Endodermal cell (in vitro differentiated cells): ENCODE measurements around the gene PRRG2. TPM values are rescaled to one million over a fixed set of nuclear protein-coding genes. Genes with fewer than 3 reads are reported as not detected.

Experiments
- DNase-seq: peaks from one replicate; pipeline ENCODE4 v3.0.0-alpha.2; 2017
- H3K27ac ChIP-seq: 2 replicates; pipeline ENCODE4 v1.5.1; 2013; ENCODE audit warnings: mild to moderate bottlenecking, low read depth, low read length, moderate library complexity
- H3K27me3 ChIP-seq: 2 replicates; pipeline ENCODE4 v1.6.1; 2013; ENCODE audit warnings: mild to moderate bottlenecking, low read length, moderate library complexity; ENCODE audit not compliant: insufficient read depth, control insufficient read depth, poor library complexity, severe bottlenecking
- H3K36me3 ChIP-seq: 2 replicates; pipeline ENCODE4 v1.7.0; 2013; ENCODE audit warnings: mild to moderate bottlenecking, low read length, moderate library complexity; ENCODE audit not compliant: control insufficient read depth, insufficient read depth
- H3K4me1 ChIP-seq: one replicate; pipeline ENCODE4 v1.7.0; 2013; ENCODE audit warnings: low read length; ENCODE audit not compliant: control insufficient read depth, insufficient read depth
- H3K4me3 ChIP-seq: 2 replicates; pipeline ENCODE4 v1.5.1; 2013; ENCODE audit warnings: mild to moderate bottlenecking, low read length, moderate library complexity
- H3K9ac ChIP-seq: 2 replicates; pipeline ENCODE4 v1.6.1; 2013; ENCODE audit warnings: mild to moderate bottlenecking, low read length, moderate library complexity; ENCODE audit not compliant: poor library complexity, severe bottlenecking; ENCODE audit errors: extremely low read depth
- H3K9me3 ChIP-seq: 2 replicates; pipeline ENCODE4 v1.6.1; 2013; ENCODE audit warnings: mild to moderate bottlenecking, low read length, moderate library complexity; ENCODE audit not compliant: control insufficient read depth
- H3K27ac Mint-ChIP-seq: 2 replicates; pipeline ENCODE4 v1.8.0; 2020; ENCODE audit warnings: mixed read lengths
- H3K27me3 Mint-ChIP-seq: 2 replicates; pipeline ENCODE4 v1.8.0; 2021; ENCODE audit warnings: mild to moderate bottlenecking, mixed read lengths; ENCODE audit not compliant: insufficient read depth
- H3K36me3 Mint-ChIP-seq: 2 replicates; pipeline ENCODE4 v1.8.0; 2020; ENCODE audit warnings: low read depth, mixed read lengths
- H3K4me1 Mint-ChIP-seq: 2 replicates; pipeline ENCODE4 v1.8.0; 2020; ENCODE audit warnings: mixed read lengths
- H3K4me3 Mint-ChIP-seq: 2 replicates; pipeline ENCODE4 v1.8.0; 2020; ENCODE audit warnings: mild to moderate bottlenecking, moderate library complexity, mixed read lengths
- H3K9me3 Mint-ChIP-seq: 2 replicates; pipeline ENCODE4 v1.8.0; 2020; ENCODE audit warnings: mild to moderate bottlenecking, mixed read lengths
- CTCF ChIP-seq: fragments of 200-600 bp; sonication (generic); conservative IDR thresholded peaks from 2 replicates; pipeline ENCODE4 v1.5.0; 2021; ENCODE audit warnings: antibody characterized with exemption, mild to moderate bottlenecking
- WGBS, 2 experiments: methylation state at CpG; one replicate each; pipeline versions ENCODE4 v1.1.5 to v1.1.7; 2013; ENCODE audit warnings: missing lambda C conversion rate in 2 of 2, mixed read lengths in 1 of 2; ENCODE audit not compliant: insufficient coverage in 1 of 2, insufficient read length in 1 of 2; 5-methylcytosine and 5-hydroxymethylcytosine counted together
- total RNA-seq, 2 donors: library from RNA; stranded (reverse); fragmentation: NEBNext Ultra II Directional in 1 of 2; extraction: Animal tissue kit (Norgen Biotek cat#: 25700) in 1 of 2; gene quantifications; 2 replicates in 1 of 2; 3 replicates in 1 of 2; pipeline ENCODE4 v1.2.1, GENCODE V29; 2021

PRRG2 gene
- total RNA-seq, 2 donors from 2014 or later: 3.7 to 6.9 TPM

GRCh38 chr19:49574206-49574755, 6.8 kb upstream of the PRRG2 start:
- peaks cover 17% of the 10 kb centered on the region for H3K36me3 Mint-ChIP-seq
- Histone ChIP-seq H3K36me3 (peaks cover 17% of the 10 kb centered on the region), H3K9me3 (no peaks in the 10 kb centered on the region), H3K27ac (no peak overlapping the region), H3K9ac (no peak overlapping the region), H3K4me1 (no peaks in the 10 kb centered on the region), H3K4me3 (no peak overlapping the region), H3K27me3 (no peaks in the 10 kb centered on the region)
- no peak overlapping the region for H3K27ac Mint-ChIP-seq
- peaks cover 16% of the 10 kb centered on the region for H3K4me1 Mint-ChIP-seq
- no peak for TF ChIP-seq CTCF
- H3K4me3 Mint-ChIP-seq: no peak overlapping the region
- no peaks in the 10 kb centered on the region for H3K9me3 Mint-ChIP-seq
- WGBS, 2 experiments: 99 to 100% methylated on average over 2 of the region's 2 CpGs
- H3K27me3 Mint-ChIP-seq: no peaks in the 10 kb centered on the region
- no peak for DNase-seq

- Histone ChIP-seq H3K4me1 (no peaks in the 10 kb centered on the region), H3K9ac (peak overlapping the region; percentile 75), H3K9me3 (no peaks in the 10 kb centered on the region), H3K4me3 (peak overlapping the region; percentile 96), H3K27me3 (no peaks in the 10 kb centered on the region), H3K36me3 (peaks cover 17% of the 10 kb centered on the region), H3K27ac (no peak overlapping the region)
- no peaks in the 10 kb centered on the region for H3K27me3 Mint-ChIP-seq
- H3K9me3 Mint-ChIP-seq: no peaks in the 10 kb centered on the region
- H3K4me3 Mint-ChIP-seq: peak overlapping the region; percentile 96
- H3K4me1 Mint-ChIP-seq: peaks cover 15% of the 10 kb centered on the region
- no peak for TF ChIP-seq CTCF
- H3K27ac Mint-ChIP-seq: peak overlapping the region; percentile 97
- 95 to 100% methylated on average over 3 to 4 of the region's 4 CpGs for WGBS, 2 experiments
- H3K36me3 Mint-ChIP-seq: peaks cover 8% of the 10 kb centered on the region
- no peak for DNase-seq
Observed at GRCh38 chr19:49579193-49579592, 1.9 kb upstream of the PRRG2 start.

- H3K4me3 ChIP-seq: peak overlapping the region; percentile 96
- 0 to 5% methylated on average over 5 to 8 of the region's 8 CpGs for WGBS, 2 experiments
- H3K4me1 ChIP-seq: no peaks in the 10 kb centered on the region
- no peak for DNase-seq
- Mint-ChIP-seq H3K4me3 (peak overlapping the region; percentile 96), H3K27ac (peak overlapping the region; percentile 97), H3K27me3 (no peaks in the 10 kb centered on the region), H3K36me3 (peaks cover 4% of the 10 kb centered on the region), H3K9me3 (no peaks in the 10 kb centered on the region), H3K4me1 (peaks cover 15% of the 10 kb centered on the region)
- peak overlapping the region; percentile 75 for H3K9ac ChIP-seq
- no peaks in the 10 kb centered on the region for H3K27me3 ChIP-seq
- H3K9me3 ChIP-seq: no peaks in the 10 kb centered on the region
- no peak overlapping the region for H3K27ac ChIP-seq
- TF ChIP-seq CTCF: no peak
- peaks cover 13% of the 10 kb centered on the region for H3K36me3 ChIP-seq
Observed at GRCh38 chr19:49579947-49580263, 1.2 kb upstream of the PRRG2 start.
